Endothelial cell of umbilical vein (primary cell): Measurements from ENCODE around the gene RAMAC. TPM values are rescaled to one million over a fixed set of nuclear protein-coding genes. Genes with fewer than 3 reads are reported as not detected.

Experiments used
- BruUV-seq: library from RNA; stranded (reverse); fragments of 400-500 nt; replicated peaks from 2 replicates; lab custom pipeline; 2021; lab: Mats Ljungman, UMichigan
- CTCF ChIA-PET: fragments of 300-600, 350-600 bp; sonication (Branson Sonifier 250); formaldehyde crosslinking; loops from one replicate; lab custom pipeline; 2021; ENCODE audit warnings: antibody characterized with exemption, inconsistent platforms; lab: Charles Lee
- POLR2A ChIA-PET: fragments of 300-600, 350-600 bp; sonication (Branson Sonifier 250); formaldehyde crosslinking; loops from one replicate; lab custom pipeline; 2021; ENCODE audit warnings: antibody characterized with exemption, inconsistent platforms; lab: Charles Lee
- DNase-seq: peaks from one replicate; pipeline ENCODE4 v3.0.0-alpha.2; 2011; ENCODE audit warnings: low read depth, low spot score
- FAIRE-seq: peaks from 2 replicates; lab custom pipeline; 2011; peaks lifted over from hg19 to GRCh38; lab: Jason Lieb, UNC
- H2AFZ ChIP-seq: 2 replicates; pipeline ENCODE4 v1.6.0; 2012; ENCODE audit warnings: low read depth, low read length, control low read depth, inconsistent platforms
- H3K27ac ChIP-seq: 2 replicates; pipeline ENCODE4 v1.5.1; 2011; ENCODE audit warnings: low read depth, mild to moderate bottlenecking, control low read depth, low read length, moderate library complexity; ENCODE audit not compliant: insufficient read depth
- H3K27me3 ChIP-seq, 2 experiments: 2 replicates each; pipeline versions ENCODE4 v1.6.0 to v1.6.1; 2011; ENCODE audit warnings: low read length in 2 of 2, mixed read lengths in 1 of 2; ENCODE audit not compliant: control insufficient read depth in 2 of 2, insufficient read depth in 2 of 2
- H3K36me3 ChIP-seq, 2 experiments: 2 replicates in 1 of 2; 3 replicates in 1 of 2; pipeline ENCODE4 v1.5.1; 2011; ENCODE audit warnings: low read length in 2 of 2, mild to moderate bottlenecking in 1 of 2, moderate library complexity in 1 of 2; ENCODE audit not compliant: control insufficient read depth in 2 of 2, insufficient read depth in 2 of 2; ENCODE audit errors: extremely low read depth in 1 of 2
- H3K4me1 ChIP-seq: 3 replicates; pipeline ENCODE4 v1.5.1; 2011; ENCODE audit warnings: mild to moderate bottlenecking, low read length; ENCODE audit not compliant: control insufficient read depth, insufficient read depth; ENCODE audit errors: extremely low read depth
- H3K4me2 ChIP-seq: 2 replicates; pipeline ENCODE4 v1.6.1; 2011; ENCODE audit warnings: low read length, control low read depth, mixed read lengths; ENCODE audit not compliant: insufficient read depth
- H3K4me3 ChIP-seq, 3 experiments: fragments of 200-600 bp in 1 of 3; sonication (generic), shearing (Covaris generic) in 1 of 3; replicated peaks in 1 of 3; 2 replicates each; pipeline ENCODE4 v1.5.1; 2011 to 2016; ENCODE audit warnings: control low read depth in 3 of 3, low read length in 3 of 3, mild to moderate bottlenecking in 2 of 3, inconsistent platforms in 1 of 3, low read depth in 1 of 3, moderate library complexity in 1 of 3; ENCODE audit not compliant: insufficient read depth in 1 of 3
- H3K79me2 ChIP-seq: 2 replicates; pipeline ENCODE4 v1.6.0; 2012; ENCODE audit warnings: low read length, inconsistent platforms; ENCODE audit not compliant: control insufficient read depth, insufficient read depth
- H3K9ac ChIP-seq: replicated peaks from 2 replicates; pipeline ENCODE3; 2011; ENCODE audit warnings: low read length, control low read depth; ENCODE audit not compliant: insufficient read depth; ENCODE audit errors: extremely low read depth
- H3K9me1 ChIP-seq: replicated peaks from 3 replicates; pipeline ENCODE4 v1.6.0; 2011; ENCODE audit warnings: mild to moderate bottlenecking, low read length; ENCODE audit not compliant: control insufficient read depth, insufficient read depth; ENCODE audit errors: extremely low read depth
- H3K9me3 ChIP-seq: replicated peaks from 2 replicates; pipeline ENCODE4 v1.5.1; 2012; ENCODE audit warnings: low read length, inconsistent platforms; ENCODE audit not compliant: control insufficient read depth, insufficient read depth
- H4K20me1 ChIP-seq: replicated peaks from 2 replicates; pipeline ENCODE3; 2011; ENCODE audit warnings: mild to moderate bottlenecking, low read length; ENCODE audit not compliant: control insufficient read depth, insufficient read depth; ENCODE audit errors: extremely low read depth
- CTCF ChIP-seq, 2 donors: IDR thresholded peaks; 1 replicate in 1 of 2; 2 replicates in 1 of 2; pipeline ENCODE4 v1.5.1; 2011; ENCODE audit warnings: low read length in 2 of 2, mild to moderate bottlenecking in 2 of 2, moderate library complexity in 2 of 2, control low read depth in 1 of 2, inconsistent platforms in 1 of 2, low read depth in 1 of 2; ENCODE audit not compliant: insufficient read depth in 1 of 2; ENCODE audit errors: extremely low read depth in 1 of 2
- EZH2 ChIP-seq: IDR thresholded peaks from 2 replicates; pipeline ENCODE4 v1.6.1; 2012; ENCODE audit warnings: borderline replicate concordance, low read depth, mild to moderate bottlenecking, moderate library complexity, low read length, inconsistent platforms; ENCODE audit not compliant: severe bottlenecking
- FOS ChIP-seq: IDR thresholded peaks from 2 replicates; pipeline ENCODE4 v1.6.1; 2011; ENCODE audit warnings: mild to moderate bottlenecking, low read length, moderate library complexity, borderline replicate concordance; ENCODE audit not compliant: insufficient read depth
- GATA2 ChIP-seq: IDR thresholded peaks from 2 replicates; pipeline ENCODE4 v1.7.0; 2011; ENCODE audit warnings: low read depth, mild to moderate bottlenecking, moderate library complexity, mixed read lengths, low read length; ENCODE audit not compliant: insufficient read length, insufficient read depth
- JUN ChIP-seq: IDR thresholded peaks from 2 replicates; pipeline ENCODE4 v1.6.1; 2011; ENCODE audit warnings: borderline replicate concordance, low read depth; ENCODE audit not compliant: insufficient read length, insufficient read depth
- MYC ChIP-seq: IDR thresholded peaks from one replicate; pipeline ENCODE4 v1.6.1; 2011; ENCODE audit warnings: mild to moderate bottlenecking, low read depth, low read length
- POLR2A ChIP-seq: IDR thresholded peaks from 2 replicates; pipeline ENCODE4 v1.6.1; 2012; ENCODE audit warnings: low read depth, mild to moderate bottlenecking, control low read depth, low read length
- POLR2AphosphoS5 ChIP-seq: IDR thresholded peaks from 2 replicates; pipeline ENCODE4 v1.6.1; 2012; ENCODE audit warnings: low read depth, mild to moderate bottlenecking, control low read depth, low read length, moderate library complexity; ENCODE audit not compliant: insufficient read depth
- dilution Hi-C: fragments of 300-500 bp; cut with MboI; formaldehyde crosslinking; loops from one replicate; pipeline ENCODE4 v1.15.0; 2019; ENCODE audit warnings: low sequenced_read_pairs; ENCODE audit not compliant: extremely low pct_ligation_motif_present
- intact Hi-C: fragments of 100-400 bp; cut with micrococcal nuclease; formaldehyde crosslinking; loops from one replicate; pipeline ENCODE4 v1.10.0; 2022
- polyA plus RNA-seq, 4 experiments: library from polyadenylated mRNA; depleted of rRNA in 3 of 4; stranded (reverse) in 3 of 4; unstranded in 1 of 4; fragments of >200 nt; gene quantifications; 2 replicates each; pipeline versions ENCODE4 v1.2.1 to v1.2.3, GENCODE V29; 2011 to 2012; ENCODE audit warnings: missing spikeins in 1 of 4
- total RNA-seq: library from RNA; stranded (reverse); gene quantifications from 2 replicates; pipeline ENCODE4 v1.2.3, GENCODE V29; 2021
- TF ChIP-seq, protein P1 (sequence below): IDR thresholded peaks from 2 replicates; pipeline ENCODE4 v1.6.1; 2011; ENCODE audit not compliant: insufficient read depth, insufficient read length

RAMAC gene
- total and polyA plus RNA-seq, 2 donors (not counting 3 experiments of a cell fraction or from before 2014, with no cell fraction given), result 12.5 to 14.1 TPM

GRCh38 chr15:82970078-82970686 is 15.8 kb upstream of the RAMAC start:
- CTCF ChIA-PET, result interaction anchor here (0.6 to 0.8 kb wide), 2 partner anchors 115 to 121 kb away, joined by 3 read pairs; no protein-coding TSS in a partner anchor
- no peaks in the 10 kb centered on the region for H3K79me2 ChIP-seq
- DNase-seq, result no peak
- no peak overlapping the region for H2AFZ ChIP-seq
- no peak overlapping the region for H3K4me2 ChIP-seq
- TF ChIP-seq, protein P1, sequence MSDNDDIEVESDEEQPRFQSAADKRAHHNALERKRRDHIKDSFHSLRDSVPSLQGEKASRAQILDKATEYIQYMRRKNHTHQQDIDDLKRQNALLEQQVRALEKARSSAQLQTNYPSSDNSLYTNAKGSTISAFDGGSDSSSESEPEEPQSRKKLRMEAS, result no peak
- no peak for TF ChIP-seq POLR2AphosphoS5
- no peak for TF ChIP-seq CTCF (IDR thresholded peaks at IDR 0.05; ENCODE audit: extremely low read depth in 1 of 2, insufficient read depth in 1 of 2, low read depth in 1 of 2, low read length in 2 of 2)
- no peak for TF ChIP-seq MYC
- no peak for TF ChIP-seq GATA2
- no peak for TF ChIP-seq EZH2
- TF ChIP-seq FOS, result no peak
- TF ChIP-seq JUN, result no peak
- TF ChIP-seq POLR2A, result no peak
- POLR2A ChIA-PET, result no interaction called here
- intact Hi-C loops (no loop called here), dilution Hi-C loops (no loop called here)
- H3K27ac ChIP-seq, result no peak overlapping the region
- no peaks in the 10 kb centered on the region for H4K20me1 ChIP-seq
- H3K9me3 ChIP-seq, result no peaks in the 10 kb centered on the region
- H3K9ac ChIP-seq, result no peak overlapping the region
- H3K4me1 ChIP-seq, result no peaks in the 10 kb centered on the region
- no peak for FAIRE-seq
- H3K36me3 ChIP-seq, result no peaks in the 10 kb centered on the region
- BruUV-seq, result no TSS peak
- H3K27me3 ChIP-seq, result peaks cover 0 to 9% of the 10 kb centered on the region in 2 experiments
- no peaks in the 10 kb centered on the region for H3K9me1 ChIP-seq
- H3K4me3 ChIP-seq, result no peak overlapping the region
